Trophoblast cell (in vitro differentiated cells and primary cell): ENCODE results near the gene SVIP. TPM values are rescaled to one million over a fixed set of nuclear protein-coding genes. Genes with fewer than 3 reads are reported as not detected.

Source experiments
- DNase-seq, 2 donors: peaks; one replicate each; pipeline ENCODE4 v3.0.0-alpha.2; 2016
- H2AFZ ChIP-seq: 2 replicates; pipeline ENCODE4 v1.6.1; 2013; ENCODE audit warnings: low read length, moderate library complexity, mild to moderate bottlenecking; ENCODE audit not compliant: insufficient read depth, poor library complexity
- H2AK5ac ChIP-seq: 2 replicates; pipeline ENCODE4 v1.6.1; 2013; ENCODE audit warnings: mild to moderate bottlenecking, low read length
- H2BK120ac ChIP-seq: 2 replicates; pipeline ENCODE4 v1.6.1; 2013; ENCODE audit warnings: low read length, mild to moderate bottlenecking, moderate library complexity; ENCODE audit not compliant: insufficient read depth, poor library complexity
- H2BK12ac ChIP-seq: 2 replicates; pipeline ENCODE4 v1.6.1; 2013; ENCODE audit warnings: mild to moderate bottlenecking, low read length, moderate library complexity
- H2BK5ac ChIP-seq: 2 replicates; pipeline ENCODE4 v1.6.1; 2013; ENCODE audit warnings: low read length, low read depth, moderate library complexity, mild to moderate bottlenecking; ENCODE audit not compliant: poor library complexity
- H3K14ac ChIP-seq: 2 replicates; pipeline ENCODE4 v1.6.1; 2013; ENCODE audit warnings: mild to moderate bottlenecking, low read length
- H3K18ac ChIP-seq: 2 replicates; pipeline ENCODE4 v1.6.1; 2013; ENCODE audit warnings: mild to moderate bottlenecking, low read length
- H3K23ac ChIP-seq: 2 replicates; pipeline ENCODE4 v1.6.1; 2013; ENCODE audit warnings: low read length
- H3K27ac ChIP-seq: 2 replicates; pipeline ENCODE4 v1.5.1; 2013; ENCODE audit warnings: low read depth, mild to moderate bottlenecking, inconsistent platforms, low read length, moderate library complexity
- H3K27me3 ChIP-seq: 2 replicates; pipeline ENCODE4 v1.6.1; 2013; ENCODE audit warnings: inconsistent platforms, mild to moderate bottlenecking, low read length, moderate library complexity; ENCODE audit not compliant: insufficient read depth
- H3K36me3 ChIP-seq, 2 experiments: 1 replicate in 1 of 2; 2 replicates in 1 of 2; pipeline ENCODE4 v1.6.1; 2013; ENCODE audit warnings: low read length in 2 of 2, mild to moderate bottlenecking in 2 of 2, moderate library complexity in 1 of 2; ENCODE audit not compliant: insufficient read depth in 2 of 2, control insufficient read depth in 1 of 2
- H3K4ac ChIP-seq: 2 replicates; pipeline ENCODE4 v1.6.1; 2013; ENCODE audit warnings: low read depth, mild to moderate bottlenecking, low read length, moderate library complexity
- H3K4me1 ChIP-seq, 2 experiments: 1 replicate in 1 of 2; 2 replicates in 1 of 2; pipeline ENCODE4 v1.6.1; 2013; ENCODE audit warnings: low read length in 2 of 2, mild to moderate bottlenecking in 2 of 2, moderate library complexity in 1 of 2; ENCODE audit not compliant: insufficient read depth in 2 of 2, control insufficient read depth in 1 of 2
- H3K4me2 ChIP-seq: 2 replicates; pipeline ENCODE4 v1.6.1; 2013; ENCODE audit warnings: inconsistent platforms, mild to moderate bottlenecking, low read length, moderate library complexity
- H3K4me3 ChIP-seq: 2 replicates; pipeline ENCODE4 v1.5.1; 2013; ENCODE audit warnings: mild to moderate bottlenecking, low read depth, low read length, inconsistent platforms
- H3K79me1 ChIP-seq: one replicate; pipeline ENCODE4 v1.6.1; 2013; ENCODE audit warnings: low read length
- H3K79me2 ChIP-seq: 2 replicates; pipeline ENCODE4 v1.6.1; 2013; ENCODE audit warnings: low read length, mild to moderate bottlenecking; ENCODE audit not compliant: control insufficient read depth, insufficient read depth, poor library complexity
- H3K9ac ChIP-seq: 2 replicates; pipeline ENCODE4 v1.6.1; 2013; ENCODE audit warnings: mild to moderate bottlenecking, low read length
- H3K9me3 ChIP-seq: 2 replicates; pipeline ENCODE4 v1.6.1; 2013; ENCODE audit warnings: low read depth, mild to moderate bottlenecking, control low read depth, inconsistent platforms, low read length; ENCODE audit not compliant: insufficient read depth
- H4K12ac ChIP-seq: 2 replicates; pipeline ENCODE4 v1.6.1; 2013; ENCODE audit warnings: low read depth, mild to moderate bottlenecking, low read length, moderate library complexity
- H4K8ac ChIP-seq: 2 replicates; pipeline ENCODE4 v1.6.1; 2013; ENCODE audit warnings: low read depth, mild to moderate bottlenecking, low read length, moderate library complexity
- H4K91ac ChIP-seq: one replicate; pipeline ENCODE4 v1.6.1; 2013; ENCODE audit warnings: low read depth, mild to moderate bottlenecking, low read length, moderate library complexity
- WGBS: extraction: QIAGEN DNeasy Blood & Tissue Kit; methylation state at CpG from one replicate; pipeline ENCODE4 v1.1.7; 2013; ENCODE audit warnings: missing lambda C conversion rate; ENCODE audit not compliant: insufficient read length, insufficient coverage; ENCODE audit errors: extremely low coverage; 5-methylcytosine and 5-hydroxymethylcytosine counted together
- polyA plus RNA-seq: library from polyadenylated mRNA; stranded (reverse); fragments of 200-250 nt; gene quantifications from 2 replicates; pipeline ENCODE4 v1.2.3, GENCODE V29; 2013

Gene SVIP, protein sequence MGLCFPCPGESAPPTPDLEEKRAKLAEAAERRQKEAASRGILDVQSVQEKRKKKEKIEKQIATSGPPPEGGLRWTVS
- polyA plus RNA-seq, result 10.7 and 11.0 TPM in 2 replicates

DNA sequence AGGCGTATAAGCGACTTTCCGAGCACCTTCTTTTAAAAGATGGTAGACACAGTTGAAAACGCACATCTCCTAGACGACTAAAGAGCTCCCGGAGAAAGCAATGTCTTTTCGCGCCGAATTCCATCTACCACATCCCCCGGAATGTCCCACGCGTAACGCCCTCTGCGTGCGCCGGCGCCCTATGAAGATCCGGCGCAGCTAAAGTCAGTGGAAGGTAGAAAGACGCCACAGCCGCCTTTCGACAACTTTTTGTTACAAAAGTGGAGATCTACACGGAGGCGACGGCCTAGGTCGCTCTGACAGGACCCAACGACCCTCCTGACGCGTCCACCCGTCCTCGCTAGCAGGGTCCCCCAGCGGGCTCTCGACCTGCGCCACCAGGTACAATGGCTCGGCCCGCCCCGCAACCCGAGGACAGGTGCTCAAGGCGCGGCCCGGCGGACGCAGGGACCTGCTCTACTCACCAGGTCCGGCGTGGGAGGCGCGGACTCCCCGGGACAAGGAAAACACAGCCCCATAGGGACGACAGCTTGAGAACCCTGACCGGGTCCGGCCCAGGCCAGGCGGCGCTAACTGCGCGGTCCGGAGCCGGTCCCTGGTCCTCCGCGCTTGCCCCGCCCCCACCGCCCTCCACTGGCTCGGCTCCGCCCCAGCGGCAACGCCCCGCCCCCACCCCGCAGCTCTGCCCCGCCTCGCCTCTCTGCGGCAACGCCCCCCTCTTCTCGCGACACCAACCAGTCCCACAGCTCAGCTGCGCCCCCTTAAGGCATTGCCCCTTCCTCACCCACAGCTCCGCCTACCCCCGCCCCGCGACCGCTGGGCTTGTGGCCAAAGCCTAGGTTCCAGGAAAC lies at the start of gene SVIP:
Gene SVIP (minus strand): TSS at position 571 of the 851 bp plus-strand sequence. CDS start 53 bp downstream, at position 518.
- Histone ChIP-seq H3K4me2 (peak within 1 kb of the TSS; percentile 91), H2AFZ (peak within 1 kb of the TSS; percentile 82), H3K36me3 (no peaks in the 10 kb centered on the region), H3K9ac (peak within 1 kb of the TSS; percentile 76), H3K4me1 (no peaks in the 10 kb centered on the region), H3K27ac (no peak within 1 kb of the TSS), H2BK12ac (no peak within 1 kb of the TSS), H2BK120ac (no peak within 1 kb of the TSS), H4K12ac (peak within 1 kb of the TSS; percentile 11), H2BK5ac (no peak within 1 kb of the TSS), H3K79me2 (peaks cover 2% of the 10 kb centered on the region), H4K8ac (peak within 1 kb of the TSS; percentile 68), H3K4ac (no peak within 1 kb of the TSS), H3K79me1 (peaks cover 3% of the 10 kb centered on the region), H3K4me3 (peak within 1 kb of the TSS; percentile 87), H3K9me3 (no peaks in the 10 kb centered on the region), H4K91ac (peak within 1 kb of the TSS; percentile 25), H2AK5ac (no peak within 1 kb of the TSS), H3K27me3 (no peaks in the 10 kb centered on the region), H3K18ac (no peak within 1 kb of the TSS), H3K23ac (no peak within 1 kb of the TSS), H3K14ac (peak within 1 kb of the TSS; percentile 49)
- DNase-seq, result peak; percentile 65
- WGBS, result no CpG with 5 or more reads among the region's 79 CpGs

DNA sequence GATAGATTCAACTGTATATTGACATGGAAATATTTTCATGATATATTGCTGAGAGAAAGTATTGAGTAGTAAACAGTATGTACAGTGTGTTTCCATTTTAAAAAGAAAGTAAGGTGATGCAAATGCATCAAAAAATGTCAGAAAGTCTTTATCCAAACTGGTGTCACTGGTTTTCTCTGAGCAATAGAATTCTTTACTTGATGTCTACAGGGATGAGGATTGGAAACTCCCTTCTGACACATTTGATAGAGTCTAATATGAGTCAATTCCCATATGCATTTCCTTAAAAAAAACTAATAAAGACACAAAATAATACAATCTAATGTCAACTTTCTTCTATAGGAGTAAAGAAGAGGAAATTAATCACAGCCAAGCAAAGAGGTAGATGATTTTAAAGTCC lies 49.0 kb upstream of the SVIP start:
- no peak overlapping the region for H4K91ac ChIP-seq
- H3K4me3 ChIP-seq, result no peak overlapping the region
- H2AK5ac ChIP-seq, result no peak overlapping the region
- H3K9me3 ChIP-seq, result no peaks in the 10 kb centered on the region
- no peak overlapping the region for H3K4me2 ChIP-seq
- H3K27ac ChIP-seq, result no peak overlapping the region
- no peaks in the 10 kb centered on the region for H3K36me3 ChIP-seq
- H3K79me2 ChIP-seq, result no peaks in the 10 kb centered on the region
- no peak overlapping the region for H3K4ac ChIP-seq
- no peak overlapping the region for H3K14ac ChIP-seq
- no peaks in the 10 kb centered on the region for H3K27me3 ChIP-seq
- H2AFZ ChIP-seq, result no peak overlapping the region
- H4K8ac ChIP-seq, result no peak overlapping the region
- no peak for DNase-seq
- no peak overlapping the region for H2BK12ac ChIP-seq
- H2BK120ac ChIP-seq, result no peak overlapping the region
- H3K4me1 ChIP-seq, result no peaks in the 10 kb centered on the region
- no peak overlapping the region for H3K9ac ChIP-seq
- H3K23ac ChIP-seq, result no peak overlapping the region
- no peak overlapping the region for H3K18ac ChIP-seq
- H2BK5ac ChIP-seq, result no peak overlapping the region
- no peak overlapping the region for H4K12ac ChIP-seq
- no peaks in the 10 kb centered on the region for H3K79me1 ChIP-seq

GRCh38 chr11:22878039-22878438 lies 48.4 kb upstream of the SVIP start:
- DNase-seq, result no peak
- no peaks in the 10 kb centered on the region for H3K27me3 ChIP-seq
- H3K4me1 ChIP-seq, result no peaks in the 10 kb centered on the region
- H3K23ac ChIP-seq, result no peak overlapping the region
- no peak overlapping the region for H3K14ac ChIP-seq
- no peak overlapping the region for H4K91ac ChIP-seq
- H4K8ac ChIP-seq, result no peak overlapping the region
- H2AK5ac ChIP-seq, result no peak overlapping the region
- no peak overlapping the region for H2AFZ ChIP-seq
- no peaks in the 10 kb centered on the region for H3K36me3 ChIP-seq
- no peaks in the 10 kb centered on the region for H3K79me2 ChIP-seq
- H4K12ac ChIP-seq, result no peak overlapping the region
- H3K9ac ChIP-seq, result no peak overlapping the region
- no peak overlapping the region for H2BK5ac ChIP-seq
- H3K4me3 ChIP-seq, result no peak overlapping the region
- no peak overlapping the region for H3K4ac ChIP-seq
- H3K27ac ChIP-seq, result no peak overlapping the region
- no peak overlapping the region for H3K4me2 ChIP-seq
- H3K18ac ChIP-seq, result no peak overlapping the region
- H2BK12ac ChIP-seq, result no peak overlapping the region
- H3K79me1 ChIP-seq, result no peaks in the 10 kb centered on the region
- H2BK120ac ChIP-seq, result no peak overlapping the region
- H3K9me3 ChIP-seq, result no peaks in the 10 kb centered on the region

GRCh38 chr11:22875869-22876473 lies 46.4 kb upstream of the SVIP start:
- Histone ChIP-seq H2BK12ac (no peak overlapping the region), H3K23ac (no peak overlapping the region), H3K79me1 (no peaks in the 10 kb centered on the region), H3K18ac (no peak overlapping the region), H4K8ac (no peak overlapping the region), H3K27me3 (no peaks in the 10 kb centered on the region), H3K4me3 (no peak overlapping the region), H3K4me1 (no peaks in the 10 kb centered on the region), H3K14ac (no peak overlapping the region), H2AFZ (no peak overlapping the region), H3K9ac (no peak overlapping the region), H3K79me2 (no peaks in the 10 kb centered on the region), H2BK120ac (no peak overlapping the region), H2AK5ac (no peak overlapping the region), H4K91ac (no peak overlapping the region), H3K27ac (no peak overlapping the region), H3K9me3 (no peaks in the 10 kb centered on the region), H3K4me2 (no peak overlapping the region), H2BK5ac (no peak overlapping the region), H3K36me3 (no peaks in the 10 kb centered on the region), H3K4ac (no peak overlapping the region), H4K12ac (no peak overlapping the region)
- WGBS, result no CpG with 5 or more reads among the region's 2 CpGs
- DNase-seq, result peak; percentile 82 to 94
